ENCODE measurements around the gene CTNND2. TPM values are rescaled to one million over a fixed set of nuclear protein-coding genes. Genes with fewer than 3 reads are reported as not detected.

Gene CTNND2
- total RNA-seq, 1 experiment from 2014 or later: 7.0 TPM

- no peaks in the 10 kb centered on the region for H3K9me3 ChIP-seq (ENCODE audit: control insufficient read depth, low read depth, low read length)
- no peak overlapping the region for H2BK15ac ChIP-seq (ENCODE audit: low read depth, low read length)
- H2BK5ac ChIP-seq (ENCODE audit: insufficient read length, low read length): no peak overlapping the region
- no peak overlapping the region for H2AK5ac ChIP-seq (ENCODE audit: insufficient read length, low read length)
- H3K4me1 ChIP-seq (ENCODE audit: insufficient read depth, low read length): no peaks in the 10 kb centered on the region
- Mint-ChIP-seq H3K27ac (no peak overlapping the region), H3K4me1 (no peaks in the 10 kb centered on the region), H3K4me3 (no peak overlapping the region), H3K9me3 (no peaks in the 10 kb centered on the region), H3K36me3 (ENCODE audit: insufficient read depth in 1 of 3, low read depth in 3 of 3) (no peaks in the 10 kb centered on the region), H3K27me3 (ENCODE audit: low read depth) (no peaks in the 10 kb centered on the region)
- H4K20me1 ChIP-seq (ENCODE audit: control insufficient read depth, insufficient read depth, insufficient read length): no peaks in the 10 kb centered on the region
- no peak overlapping the region for H3T11ph ChIP-seq (ENCODE audit: low read length)
- no peaks in the 10 kb centered on the region for H3K23me2 ChIP-seq (ENCODE audit: insufficient read length, low read depth, low read length, poor library complexity, severe bottlenecking)
- no peak for DNase-seq
- no peak overlapping the region for H4K5ac ChIP-seq (ENCODE audit: insufficient read length, low read depth, low read length)
- no peak overlapping the region for H2BK12ac ChIP-seq (ENCODE audit: insufficient read length, low read depth, low read length)
- H3K56ac ChIP-seq (ENCODE audit: insufficient read length, low read depth, low read length): no peak overlapping the region
- no peaks in the 10 kb centered on the region for H3K79me2 ChIP-seq (ENCODE audit: insufficient read depth, low read length)
- no peak overlapping the region for H4K91ac ChIP-seq (ENCODE audit: insufficient read length, low read depth, low read length)
- H4K8ac ChIP-seq (replicated peaks; ENCODE audit: insufficient read length, low read depth, low read length): no peak overlapping the region
- no peaks in the 10 kb centered on the region for H3K79me1 ChIP-seq (ENCODE audit: insufficient read depth, low read depth, low read length, poor library complexity, severe bottlenecking)
- no CpG with 5 or more reads among the region's 1 CpG for WGBS (ENCODE audit: extremely low coverage, insufficient read length, low lambda C conversion rate)
- H3K4me2 ChIP-seq (ENCODE audit: insufficient read depth, insufficient read length, low read length): no peak overlapping the region
- H3K27ac ChIP-seq (ENCODE audit: insufficient read length, low read depth, low read length): no peak overlapping the region
- H2AFZ ChIP-seq (ENCODE audit: low read length): no peak overlapping the region
- no peak overlapping the region for H3K9ac ChIP-seq (ENCODE audit: extremely low read depth, insufficient read length, low read length)
- no peak overlapping the region for H3K23ac ChIP-seq (ENCODE audit: insufficient read length, low read depth, low read length)
- no peak overlapping the region for H2BK120ac ChIP-seq (ENCODE audit: low read depth, low read length, poor library complexity, severe bottlenecking)
- H2BK20ac ChIP-seq (ENCODE audit: low read depth, low read length, poor library complexity, severe bottlenecking): no peak overlapping the region
- no peak for TF ChIP-seq CTCF (conservative IDR thresholded peaks at IDR 0.05)
- no peak overlapping the region for H3K14ac ChIP-seq (ENCODE audit: insufficient read depth, low read length)
- no peaks in the 10 kb centered on the region for H3K27me3 ChIP-seq (ENCODE audit: insufficient read depth, low read length)
- H3K18ac ChIP-seq (ENCODE audit: insufficient read length, low read depth, low read length): no peak overlapping the region
- H3K4ac ChIP-seq (ENCODE audit: low read depth, low read length): no peak overlapping the region
These were observed 216.7 kb downstream of the CTNND2 start for GRCh38 chr5:11687498-11687897.
